HG03097 (cell line): Measurements from ENCODE around the gene GRXCR2.
"Not testable (repeated sequence)": the region's sequence is repeated elsewhere in the genome, so short reads cannot be mapped to it uniquely, and the experiment has no call there.

Source experiments
- ATAC-seq: cut with Tn5 transposase; IDR thresholded peaks from one replicate; pipeline ENCODE4 v1.9.1; 2021; ENCODE audit not compliant: unreplicated experiment, low FRiP score

GRXCR2 gene

GRCh38 chr5:145840458-145841132, 32.2 kb downstream of the GRXCR2 start:
- no peak for ATAC-seq

- ATAC-seq = no peak
These were observed 34.5 kb downstream of the GRXCR2 start for GRCh38 chr5:145838276-145838675.

GRCh38 chr5:145836241-145836640, 36.6 kb downstream of the GRXCR2 start:
- ATAC-seq = not testable (repeated sequence)

- no peak for ATAC-seq
These were observed 37.0 kb downstream of the GRXCR2 start for GRCh38 chr5:145835848-145836239.

GRCh38 chr5:145834917-145835847, 37.6 kb downstream of the GRXCR2 start, which contains the start of gene PRELID2:
PRELID2 (minus strand) TSS chr5:145835342; CDS start chr5:145835251, 91 bp downstream.
- peak; percentile 94 for ATAC-seq

GRCh38 chr5:145834554-145834916, 38.3 kb downstream of the GRXCR2 start:
- ATAC-seq = no peak

- ATAC-seq = no peak
These were observed 39.1 kb downstream of the GRXCR2 start for GRCh38 chr5:145833631-145834200.

- ATAC-seq = no peak
These were observed 42.2 kb downstream of the GRXCR2 start for GRCh38 chr5:145830594-145830993.

- no peak for ATAC-seq
These were observed 43.0 kb downstream of the GRXCR2 start for GRCh38 chr5:145829708-145830361.

- no peak for ATAC-seq
These were observed 45.7 kb downstream of the GRXCR2 start for GRCh38 chr5:145826895-145827674.

GRCh38 chr5:145825751-145826180, 47.0 kb downstream of the GRXCR2 start:
- ATAC-seq = no peak

- no peak for ATAC-seq
These were observed 48.8 kb downstream of the GRXCR2 start for GRCh38 chr5:145824040-145824439.

- no peak for ATAC-seq
These were observed 54.2 kb downstream of the GRXCR2 start for GRCh38 chr5:145818604-145819003.

- ATAC-seq = no peak
These were observed 59.9 kb downstream of the GRXCR2 start for GRCh38 chr5:145812877-145813276.

- ATAC-seq = no peak
These were observed 60.8 kb downstream of the GRXCR2 start for GRCh38 chr5:145811834-145812625.
